Mesothelial cell of epicardium (in vitro differentiated cells): ENCODE results near the gene KCNH1. TPM values are rescaled to one million over a fixed set of nuclear protein-coding genes. Genes with fewer than 3 reads are reported as not detected.

Experiments
- DNase-seq, 2 experiments: peaks; one replicate each; pipeline ENCODE4 v3.0.0; 2021; ENCODE audit warnings: low spot score in 2 of 2; ENCODE audit not compliant: unreplicated experiment in 2 of 2
- H3K27ac Mint-ChIP-seq: 2 replicates; pipeline ENCODE4 v1.8.0; 2021; ENCODE audit warnings: mixed read lengths
- H3K27me3 Mint-ChIP-seq: 2 replicates; pipeline ENCODE4 v1.8.0; 2021; ENCODE audit warnings: low read depth, mixed read lengths
- H3K36me3 Mint-ChIP-seq: 2 replicates; pipeline ENCODE4 v1.8.0; 2021; ENCODE audit warnings: mixed read lengths
- H3K4me1 Mint-ChIP-seq: 2 replicates; pipeline ENCODE4 v1.8.0; 2021; ENCODE audit warnings: mixed read lengths
- H3K4me3 Mint-ChIP-seq: 2 replicates; pipeline ENCODE4 v1.8.0; 2021; ENCODE audit warnings: mild to moderate bottlenecking, moderate library complexity, mixed read lengths
- H3K9me3 Mint-ChIP-seq: 2 replicates; pipeline ENCODE4 v1.8.0; 2021; ENCODE audit warnings: mixed read lengths
- CTCF ChIP-seq: fragments of 200-600 bp; sonication (generic); IDR thresholded peaks from one replicate; pipeline ENCODE4 v1.5.0; 2021; ENCODE audit warnings: antibody characterized with exemption; ENCODE audit not compliant: unreplicated experiment
- total RNA-seq: library from RNA; stranded (reverse); gene quantifications from 3 replicates; pipeline ENCODE4 v1.2.1, GENCODE V29; 2021

The KCNH1 gene
- total RNA-seq, 1 donor from 2014 or later, result 0.34 TPM

- no peak overlapping the region for H3K27ac Mint-ChIP-seq
- TF ChIP-seq CTCF, result no peak
- no peak overlapping the region for H3K4me3 Mint-ChIP-seq
- H3K27me3 Mint-ChIP-seq, result peaks cover 22% of the 10 kb centered on the region
- no peaks in the 10 kb centered on the region for H3K9me3 Mint-ChIP-seq
- no peaks in the 10 kb centered on the region for H3K36me3 Mint-ChIP-seq
- no peaks in the 10 kb centered on the region for H3K4me1 Mint-ChIP-seq
- no peak for DNase-seq
Observed at GRCh38 chr1:210739627-210740026, 394.3 kb downstream of the KCNH1 start.

- no peak for TF ChIP-seq CTCF
- H3K27ac Mint-ChIP-seq, result no peak overlapping the region
- H3K9me3 Mint-ChIP-seq, result no peaks in the 10 kb centered on the region
- H3K4me3 Mint-ChIP-seq, result no peak overlapping the region
- no peaks in the 10 kb centered on the region for H3K36me3 Mint-ChIP-seq
- H3K4me1 Mint-ChIP-seq, result no peaks in the 10 kb centered on the region
- no peak for DNase-seq
- H3K27me3 Mint-ChIP-seq, result peaks cover 25% of the 10 kb centered on the region
Observed at GRCh38 chr1:210738256-210738655, 395.7 kb downstream of the KCNH1 start.

- H3K36me3 Mint-ChIP-seq, result no peaks in the 10 kb centered on the region
- H3K27ac Mint-ChIP-seq, result no peak overlapping the region
- DNase-seq, result no peak
- H3K27me3 Mint-ChIP-seq, result peaks cover 26% of the 10 kb centered on the region
- no peaks in the 10 kb centered on the region for H3K9me3 Mint-ChIP-seq
- TF ChIP-seq CTCF, result no peak
- H3K4me3 Mint-ChIP-seq, result no peak overlapping the region
- H3K4me1 Mint-ChIP-seq, result no peaks in the 10 kb centered on the region
Observed at GRCh38 chr1:210736713-210737112, 397.2 kb downstream of the KCNH1 start.

- no peaks in the 10 kb centered on the region for H3K9me3 Mint-ChIP-seq
- no peaks in the 10 kb centered on the region for H3K4me1 Mint-ChIP-seq
- TF ChIP-seq CTCF, result no peak
- no peak overlapping the region for H3K4me3 Mint-ChIP-seq
- H3K27ac Mint-ChIP-seq, result no peak overlapping the region
- H3K27me3 Mint-ChIP-seq, result peaks cover 36% of the 10 kb centered on the region
- no peaks in the 10 kb centered on the region for H3K36me3 Mint-ChIP-seq
- no peak for DNase-seq
Observed at GRCh38 chr1:210731597-210731996, 402.4 kb downstream of the KCNH1 start.

- no peaks in the 10 kb centered on the region for H3K9me3 Mint-ChIP-seq
- no peak for DNase-seq
- H3K4me1 Mint-ChIP-seq, result no peaks in the 10 kb centered on the region
- H3K36me3 Mint-ChIP-seq, result no peaks in the 10 kb centered on the region
- no peak overlapping the region for H3K27ac Mint-ChIP-seq
- H3K27me3 Mint-ChIP-seq, result peaks cover 34% of the 10 kb centered on the region
- H3K4me3 Mint-ChIP-seq, result no peak overlapping the region
- TF ChIP-seq CTCF, result no peak
Observed at GRCh38 chr1:210731193-210731592, 402.8 kb downstream of the KCNH1 start.

- H3K36me3 Mint-ChIP-seq, result no peaks in the 10 kb centered on the region
- H3K9me3 Mint-ChIP-seq, result no peaks in the 10 kb centered on the region
- TF ChIP-seq CTCF, result no peak
- DNase-seq, result no peak
- no peaks in the 10 kb centered on the region for H3K4me1 Mint-ChIP-seq
- H3K27ac Mint-ChIP-seq, result no peak overlapping the region
- H3K4me3 Mint-ChIP-seq, result no peak overlapping the region
- H3K27me3 Mint-ChIP-seq, result peaks cover 40% of the 10 kb centered on the region
Observed at GRCh38 chr1:210730023-210730422, 403.9 kb downstream of the KCNH1 start.
